ENCODE data around the gene RMDN2.
"Not testable (repeated sequence)": the region's sequence is repeated elsewhere in the genome, so short reads cannot be mapped to it uniquely, and the experiment has no call there.

The RMDN2 gene

GRCh38 chr2:37898448-37898847 lies 26.6 kb upstream of the RMDN2 start:
- no peak for DNase-seq

GRCh38 chr2:37902991-37903390 lies 22.1 kb upstream of the RMDN2 start:
- no peak for DNase-seq

- no peak for DNase-seq
These were observed 20.7 kb upstream of the RMDN2 start for GRCh38 chr2:37904425-37904824.

- DNase-seq, result no peak
These were observed 20.1 kb upstream of the RMDN2 start for GRCh38 chr2:37904993-37905392.

- no peak for DNase-seq
These were observed 19.0 kb upstream of the RMDN2 start for GRCh38 chr2:37906131-37906530.

GRCh38 chr2:37907501-37908225 lies 17.4 kb upstream of the RMDN2 start:
- no peak for DNase-seq

- DNase-seq, result no peak
These were observed 13.7 kb upstream of the RMDN2 start for GRCh38 chr2:37911296-37911873.

GRCh38 chr2:37912056-37912455 lies 13.0 kb upstream of the RMDN2 start:
- DNase-seq, result no peak

- DNase-seq, result no peak
These were observed 12.5 kb upstream of the RMDN2 start for GRCh38 chr2:37912616-37913015.

- no peak for DNase-seq
These were observed 10.7 kb upstream of the RMDN2 start for GRCh38 chr2:37914340-37914739.

GRCh38 chr2:37915773-37916172 lies 9.3 kb upstream of the RMDN2 start:
- DNase-seq, result no peak

- no peak for DNase-seq
These were observed 8.5 kb upstream of the RMDN2 start for GRCh38 chr2:37916512-37917082.

- DNase-seq, result no peak
These were observed 7.5 kb upstream of the RMDN2 start for GRCh38 chr2:37917281-37918228.

- DNase-seq, result no peak
These were observed 6.3 kb upstream of the RMDN2 start for GRCh38 chr2:37918742-37919186.

GRCh38 chr2:37919631-37920032 lies 5.5 kb upstream of the RMDN2 start:
- DNase-seq, result no peak

GRCh38 chr2:37920570-37920969 lies 4.5 kb upstream of the RMDN2 start:
- no peak for DNase-seq

GRCh38 chr2:37921781-37922180 lies 3.3 kb upstream of the RMDN2 start:
- DNase-seq, result no peak

GRCh38 chr2:37923308-37924055 lies 1.6 kb upstream of the RMDN2 start:
- DNase-seq, result no peak

- no peak for DNase-seq
These were observed 1.5 kb downstream of the RMDN2 start for GRCh38 chr2:37926635-37927034.

- DNase-seq, result no peak
These were observed 3.3 kb downstream of the RMDN2 start for GRCh38 chr2:37928377-37928776.

- not testable (repeated sequence) for DNase-seq
These were observed 5.3 kb downstream of the RMDN2 start for GRCh38 chr2:37930392-37930791.

- not testable (repeated sequence) for DNase-seq
These were observed 7.8 kb downstream of the RMDN2 start for GRCh38 chr2:37932873-37933272.

Measured in CD4-positive, alpha-beta T cell treated with Interferon alpha-2 for 1 hour (primary cell).